ENCODE data around the gene LSM12.
A peak's percentile ranks its signal among the peaks of the same experiment; 100 is the strongest.

The LSM12 gene

GRCh38 chr17:44095388-44095646 is 28.8 kb upstream of the LSM12 start:
- no peak for DNase-seq

DNA sequence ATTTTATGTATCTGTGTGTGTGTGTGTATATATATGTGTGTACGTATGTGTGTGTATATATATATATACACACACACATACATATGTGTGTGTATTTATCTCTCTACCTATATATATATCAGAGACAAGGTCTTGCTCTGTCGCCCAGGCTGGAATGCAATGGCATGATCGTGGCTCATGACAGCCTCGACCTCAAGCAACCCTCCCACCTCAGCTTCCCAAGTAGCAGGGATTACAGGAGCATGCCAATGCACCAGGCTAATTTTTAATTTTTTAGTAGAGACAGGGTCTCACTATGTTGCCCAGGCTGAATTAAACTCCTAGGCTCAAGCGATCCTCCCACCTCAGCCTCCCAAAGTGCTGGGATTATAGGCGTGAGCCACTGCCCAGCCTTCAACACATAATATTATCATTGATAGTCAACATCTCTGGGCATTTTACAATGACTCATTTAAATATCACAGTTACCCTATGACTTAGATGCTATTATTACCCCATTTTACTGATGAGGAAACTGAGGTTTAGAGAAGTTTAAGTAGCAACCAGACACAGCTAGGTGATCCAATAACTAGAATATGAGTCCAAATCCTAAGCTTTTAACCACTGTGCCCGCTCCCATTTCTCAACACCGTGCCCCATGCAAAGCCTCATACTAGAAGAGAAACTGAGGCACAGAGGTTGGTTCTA is 28.4 kb upstream of the LSM12 start:
- DNase-seq: no peak

- no peak for DNase-seq
Observed at GRCh38 chr17:44093231-44093900, 26.9 kb upstream of the LSM12 start.

DNA sequence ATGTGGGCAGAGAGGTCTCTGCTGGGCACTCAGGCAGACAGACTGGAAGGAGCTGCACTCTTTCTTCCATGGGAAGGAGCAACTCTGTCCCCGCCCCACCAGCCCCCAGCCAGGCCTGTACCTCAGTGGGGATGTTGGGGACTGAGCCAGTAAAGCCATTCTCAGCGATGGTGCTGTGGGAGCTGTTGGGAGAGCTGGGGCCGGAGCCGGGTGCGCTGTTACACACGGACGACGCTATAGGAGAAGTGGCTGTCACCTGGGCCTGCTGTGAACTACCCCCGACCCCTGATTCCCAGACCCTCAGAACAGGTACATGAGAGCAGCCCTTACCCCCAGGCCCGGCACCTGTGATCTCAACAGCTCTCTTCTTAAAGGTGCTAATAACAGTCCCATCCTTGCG is 25.6 kb upstream of the LSM12 start:
- no peak for DNase-seq

DNA sequence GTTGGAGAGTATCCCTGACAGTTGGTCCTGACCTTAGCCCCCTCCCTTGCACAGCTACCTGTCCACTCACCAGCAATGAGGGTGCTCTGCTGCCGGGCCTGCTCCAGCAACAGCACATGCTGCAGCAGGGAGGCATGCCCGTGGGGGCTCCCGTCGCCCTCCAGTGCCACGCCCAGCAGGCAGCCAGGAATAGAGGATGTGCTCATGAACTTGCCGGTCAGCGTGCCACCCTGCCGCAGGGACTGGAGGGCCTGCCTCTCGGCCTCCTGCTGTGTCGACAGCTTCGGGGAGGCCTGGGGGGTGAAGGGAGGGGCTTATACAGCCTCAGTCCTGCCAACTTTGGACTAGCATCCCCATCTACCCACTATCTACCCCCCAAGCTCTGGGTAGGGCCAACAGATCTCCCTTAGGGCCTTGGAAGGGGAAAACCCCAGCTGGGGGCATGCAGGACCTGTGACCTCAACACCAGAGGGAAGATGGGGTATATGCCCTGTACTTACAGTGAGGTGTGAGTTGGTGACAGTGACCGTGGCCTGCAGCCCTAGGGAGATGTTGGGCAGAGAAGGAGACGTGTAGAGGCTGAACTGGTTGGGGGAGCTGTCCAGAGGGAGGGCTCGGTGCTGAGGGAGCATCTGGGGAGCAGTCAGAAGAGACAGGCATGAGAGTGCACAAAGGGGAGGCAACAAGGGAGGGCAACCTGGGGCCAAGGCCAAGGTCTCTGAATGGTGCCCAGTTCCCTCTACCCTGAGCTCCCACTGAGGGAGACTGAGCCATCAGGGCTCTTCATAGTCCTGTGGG is 24.9 kb upstream of the LSM12 start:
- no peak for DNase-seq

- DNase-seq: no peak
Observed at GRCh38 chr17:44088254-44088653, 21.8 kb upstream of the LSM12 start.

- DNase-seq: no peak
Observed at GRCh38 chr17:44087319-44087718, 20.8 kb upstream of the LSM12 start.

DNA sequence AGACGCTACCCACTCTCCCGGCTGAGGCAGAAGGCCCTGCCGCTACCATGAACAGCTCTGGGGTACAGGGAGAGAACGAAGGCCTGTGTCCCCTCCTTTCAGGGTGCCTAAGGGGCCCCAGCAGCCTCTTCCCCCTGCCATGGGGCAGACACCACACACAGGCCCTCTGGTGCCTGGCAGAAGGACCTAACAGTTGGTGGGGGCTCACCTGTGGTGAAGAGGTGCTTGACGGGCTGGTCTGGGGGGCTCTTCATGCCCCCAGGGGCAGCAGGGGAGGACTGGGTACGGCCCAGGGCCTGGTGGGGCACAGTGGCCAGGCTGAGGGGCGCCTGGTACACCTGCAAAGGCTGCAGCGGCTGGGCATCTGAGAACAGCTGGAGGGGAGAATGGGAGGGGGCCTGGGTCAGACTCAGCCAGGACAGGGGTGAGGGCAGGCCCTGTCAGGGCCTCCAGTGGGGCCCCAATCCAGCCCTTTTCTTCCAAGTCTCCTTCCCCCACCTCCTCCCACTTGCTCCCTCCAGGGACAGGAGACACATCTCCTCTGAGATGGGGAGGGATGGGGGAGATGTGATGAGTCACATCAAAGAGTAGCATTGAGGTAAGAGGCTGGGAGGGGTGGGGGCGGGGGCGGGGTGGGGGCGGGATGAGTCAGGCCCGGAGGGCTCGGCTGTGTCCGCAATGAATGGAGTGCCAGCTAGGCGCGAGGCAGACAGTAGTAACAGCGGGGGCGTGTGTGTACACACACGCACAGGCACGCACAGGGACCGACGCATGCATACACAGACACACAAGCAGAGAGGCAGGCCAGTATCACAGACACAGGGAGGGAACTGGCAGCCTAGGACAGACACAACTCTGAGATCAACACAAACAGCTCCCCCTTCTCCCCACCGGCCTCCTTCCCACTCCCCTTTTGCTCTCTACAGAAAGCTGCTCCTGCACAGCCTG is 20.2 kb upstream of the LSM12 start:
- DNase-seq: peak; percentile 45

DNA sequence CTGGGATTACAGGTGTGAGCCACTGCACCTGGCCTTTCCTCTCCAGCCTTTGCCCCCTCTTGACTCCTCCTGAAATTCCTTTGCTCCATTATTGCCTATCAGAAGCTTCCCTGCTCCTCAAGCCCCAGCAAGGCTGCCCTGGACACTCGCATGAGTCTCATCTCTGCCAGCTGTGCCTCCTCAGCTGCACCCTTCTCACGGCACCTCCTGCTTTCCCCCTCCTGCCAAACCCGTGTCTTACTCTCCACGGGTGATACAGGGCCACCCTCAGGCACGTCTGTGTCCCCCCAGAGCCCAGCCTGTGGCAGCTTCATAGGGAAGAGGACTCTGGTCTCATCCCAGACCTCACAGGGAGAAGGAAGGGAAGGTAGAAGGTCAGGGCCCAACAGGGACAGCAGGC is 19.4 kb upstream of the LSM12 start:
- DNase-seq: no peak

DNA sequence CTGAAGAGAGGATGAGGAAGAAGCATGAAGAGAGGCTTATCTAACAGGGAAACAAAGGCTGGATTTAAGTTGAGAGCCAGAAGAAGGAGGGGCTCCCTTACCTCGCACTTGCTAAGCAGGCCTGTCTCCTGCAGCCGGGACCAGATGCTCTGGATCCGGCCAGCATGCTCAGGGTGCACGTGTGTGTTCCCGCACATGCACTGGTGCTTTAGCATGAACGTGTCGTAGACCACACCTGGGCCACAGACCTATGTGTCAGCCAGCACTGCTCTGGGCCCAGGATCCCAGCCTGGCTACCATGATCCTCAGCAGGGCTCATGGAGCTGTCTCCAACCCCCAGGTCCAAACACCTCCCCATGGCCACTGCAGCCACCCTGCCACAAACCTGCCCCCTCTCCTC is 18.4 kb upstream of the LSM12 start:
- DNase-seq: no peak

DNA sequence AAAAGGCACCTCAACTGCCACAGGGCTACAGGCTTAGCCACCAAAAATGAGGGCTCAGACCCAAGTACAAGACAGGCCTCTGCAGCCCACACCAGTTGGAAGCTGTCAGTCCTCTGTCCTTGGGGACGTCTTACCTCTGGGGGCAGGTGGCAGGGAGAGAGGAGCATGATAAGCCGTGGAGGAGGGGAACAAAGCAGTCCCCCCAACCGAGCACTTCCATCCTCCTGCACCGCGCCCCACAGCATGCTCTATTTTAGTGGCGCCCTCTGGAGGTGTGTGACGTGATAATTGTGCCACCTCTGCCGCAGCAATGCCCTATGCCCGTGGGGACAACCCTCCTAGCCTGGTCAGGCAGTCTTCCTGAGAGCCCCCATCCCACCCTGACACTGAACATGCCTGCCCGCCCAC is 17.7 kb upstream of the LSM12 start:
- DNase-seq: peak; percentile 41

DNA sequence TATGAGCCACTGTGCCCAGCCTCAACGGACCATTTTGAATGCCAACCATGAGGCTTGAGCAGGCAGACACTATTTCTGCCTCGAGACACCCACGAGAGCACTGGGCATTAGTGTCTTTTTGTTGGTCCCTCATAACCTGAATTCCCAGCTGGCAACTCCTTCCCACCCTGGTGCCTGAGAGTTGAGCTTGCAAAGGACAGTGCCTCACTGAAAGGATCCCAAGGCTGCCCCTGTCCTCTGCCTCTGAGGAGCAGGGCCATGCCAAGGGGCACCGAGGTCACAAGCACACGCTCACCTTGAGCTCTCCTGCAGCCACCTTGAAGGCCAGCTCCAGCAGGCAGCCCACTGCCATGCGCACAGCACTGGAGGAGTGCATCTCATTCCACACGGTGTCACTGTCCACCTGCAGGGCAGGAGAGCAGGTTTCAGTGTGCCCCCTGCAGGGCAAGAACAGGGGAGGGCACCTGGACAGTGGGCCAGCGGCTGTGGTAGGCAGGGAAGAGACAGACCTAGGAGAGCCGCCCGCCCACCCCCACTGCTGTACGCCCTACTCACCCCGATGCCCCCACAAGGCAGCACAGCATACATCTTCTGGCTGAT is 16.9 kb upstream of the LSM12 start:
- no peak for DNase-seq

DNA sequence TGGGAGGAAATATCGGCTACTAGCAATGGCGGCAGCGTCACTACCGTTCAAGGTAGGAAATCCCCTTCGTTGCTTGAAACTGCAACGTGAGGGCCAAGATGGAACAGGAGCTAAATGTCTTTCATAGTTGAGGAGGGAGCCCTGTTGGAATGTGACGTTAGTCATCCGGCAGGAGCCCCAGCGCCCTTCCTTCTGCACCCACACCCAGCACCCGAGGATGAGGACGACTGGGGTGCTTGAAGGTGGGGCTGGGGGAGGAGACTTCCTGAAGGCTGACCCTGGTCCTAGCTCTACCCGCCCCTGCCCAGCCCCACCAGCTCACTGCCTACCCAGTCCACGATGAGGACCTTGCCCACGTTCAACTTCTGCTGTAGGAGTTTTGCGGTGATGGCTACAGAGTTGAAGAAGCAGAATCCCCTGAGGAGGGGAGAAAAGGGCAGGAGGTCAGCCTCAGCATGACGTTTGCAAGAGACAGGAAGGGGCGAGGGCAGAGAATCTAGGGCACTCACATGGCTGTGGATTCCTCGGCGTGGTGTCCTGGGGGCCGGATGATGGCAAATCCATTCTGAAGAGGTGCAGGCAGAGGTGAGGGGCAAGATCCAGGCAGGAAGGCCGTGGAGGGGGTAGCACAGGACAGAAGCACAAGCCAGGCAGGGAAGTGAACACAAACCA is 15.9 kb upstream of the LSM12 start:
- no peak for DNase-seq

- DNase-seq: no peak
Observed at GRCh38 chr17:44081681-44082080, 15.2 kb upstream of the LSM12 start.

DNA sequence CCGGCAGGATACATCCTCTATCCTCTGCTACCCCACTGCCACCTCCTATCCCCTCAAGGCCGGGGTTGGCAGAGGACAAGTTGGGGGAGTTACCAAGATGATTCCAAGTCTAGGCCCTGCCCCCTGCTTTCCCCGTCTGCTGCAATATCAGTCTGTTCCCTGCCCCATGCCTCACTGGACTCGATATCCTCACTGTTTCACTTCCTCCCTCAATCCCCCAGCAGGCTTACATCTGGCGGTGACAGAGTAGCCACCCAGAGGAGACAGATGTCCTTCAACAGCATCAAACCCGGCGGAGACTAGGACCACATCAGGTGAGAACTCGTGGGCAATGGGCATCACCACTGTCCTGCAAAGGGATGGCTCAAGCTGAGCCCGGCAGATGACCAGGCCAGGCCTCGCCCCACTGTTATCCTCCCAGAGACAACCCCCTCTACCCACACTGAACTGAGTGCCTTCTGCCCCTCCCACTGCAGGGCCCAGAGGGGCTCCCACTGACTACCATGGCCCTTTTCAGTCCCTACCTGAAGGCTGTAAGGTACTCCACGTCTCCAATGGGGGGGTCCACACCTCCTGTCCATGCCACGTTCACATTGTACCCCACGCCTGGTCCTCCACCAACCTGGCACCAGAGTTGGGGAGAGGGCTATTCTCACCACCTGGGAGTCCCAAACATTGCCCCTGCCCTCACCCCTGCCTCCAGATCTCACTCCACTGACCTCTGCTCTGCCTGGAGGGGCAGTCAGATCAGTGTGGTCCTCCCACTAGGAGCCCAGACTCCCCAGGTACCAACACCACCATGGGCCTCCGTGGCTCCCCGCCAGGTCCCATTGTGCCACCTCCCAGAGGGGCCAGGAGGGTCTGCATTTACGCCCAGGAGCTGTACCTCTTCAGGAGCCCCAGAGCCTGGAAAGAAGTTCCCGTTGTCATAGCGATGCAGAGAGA is 13.7 kb upstream of the LSM12 start:
- no peak for DNase-seq

DNA sequence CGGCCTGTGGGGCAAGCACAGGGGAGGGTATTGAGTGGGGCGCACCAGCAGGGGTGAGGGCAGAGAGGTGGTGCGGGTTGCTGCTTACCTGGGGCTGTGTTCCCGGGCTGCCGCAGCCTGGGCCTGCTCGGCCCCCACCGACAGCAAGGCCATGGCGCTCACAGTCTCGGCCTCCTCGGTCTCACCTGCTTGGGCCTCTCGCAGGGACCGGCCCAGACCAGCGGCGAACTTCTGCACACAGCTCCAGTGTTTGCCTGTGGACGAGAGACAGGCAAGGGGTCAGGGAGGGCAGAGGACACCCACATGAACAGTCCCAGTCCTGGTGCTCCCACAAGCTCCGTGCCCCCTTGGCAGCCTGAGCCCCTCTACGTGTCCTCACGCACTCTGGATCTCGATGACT is 11.9 kb upstream of the LSM12 start:
- DNase-seq: no peak

DNA sequence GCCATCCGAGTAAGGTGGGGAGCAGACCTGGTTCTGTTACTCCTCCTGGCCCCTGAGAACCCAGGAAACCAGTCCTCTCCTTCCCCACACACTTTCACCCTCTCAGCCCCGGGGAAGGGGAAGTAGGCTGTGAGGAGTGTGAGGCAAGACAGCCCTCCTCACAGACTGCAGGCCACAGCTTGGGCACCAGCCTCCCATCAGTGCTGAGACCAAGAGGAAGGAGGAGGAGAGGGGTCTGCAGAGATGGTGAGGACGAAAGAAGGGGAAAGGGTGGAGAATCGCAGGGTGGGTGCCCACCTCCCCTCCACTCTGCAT is 11.1 kb upstream of the LSM12 start:
- DNase-seq: no peak

- DNase-seq: no peak
Observed at GRCh38 chr17:44076716-44077594, 10.5 kb upstream of the LSM12 start.

GRCh38 chr17:44075598-44076293 is 9.3 kb upstream of the LSM12 start:
- DNase-seq: no peak

GRCh38 chr17:44074911-44075285 is 8.4 kb upstream of the LSM12 start:
- DNase-seq: no peak
